ENCODE data around the gene RTN4.
A peak's percentile ranks its signal among the peaks of the same experiment; 100 is the strongest.

The RTN4 gene

DNA sequence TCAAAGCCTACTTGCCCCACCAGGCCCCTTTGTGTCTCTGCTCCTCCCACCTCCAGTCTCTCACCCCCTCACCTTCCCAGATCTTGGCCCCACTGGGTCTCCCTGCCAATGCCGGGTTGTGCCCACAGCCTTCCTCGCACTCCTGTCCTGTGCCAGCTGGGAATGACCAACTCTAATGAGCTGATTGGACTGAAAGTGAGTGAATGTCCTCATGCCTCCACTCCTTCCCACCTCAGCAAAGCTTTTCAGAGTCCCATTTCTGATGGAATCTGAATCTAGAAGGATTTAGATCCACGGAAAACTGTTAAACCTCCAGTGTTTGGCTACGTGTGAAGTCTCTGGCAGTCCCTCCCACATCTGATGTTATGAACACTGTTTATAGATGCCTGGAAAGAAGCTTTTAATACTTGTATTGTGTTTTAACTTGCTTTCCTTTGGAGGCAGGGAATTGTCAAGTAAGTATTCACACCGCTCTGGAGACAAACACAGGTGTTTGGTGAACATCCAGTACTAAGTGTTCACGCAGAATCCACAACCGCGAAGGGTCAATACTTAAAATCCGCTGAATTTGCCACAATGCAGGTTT, 103.9 kb downstream of the RTN4 start:
- TF ChIP-seq, protein P1, sequence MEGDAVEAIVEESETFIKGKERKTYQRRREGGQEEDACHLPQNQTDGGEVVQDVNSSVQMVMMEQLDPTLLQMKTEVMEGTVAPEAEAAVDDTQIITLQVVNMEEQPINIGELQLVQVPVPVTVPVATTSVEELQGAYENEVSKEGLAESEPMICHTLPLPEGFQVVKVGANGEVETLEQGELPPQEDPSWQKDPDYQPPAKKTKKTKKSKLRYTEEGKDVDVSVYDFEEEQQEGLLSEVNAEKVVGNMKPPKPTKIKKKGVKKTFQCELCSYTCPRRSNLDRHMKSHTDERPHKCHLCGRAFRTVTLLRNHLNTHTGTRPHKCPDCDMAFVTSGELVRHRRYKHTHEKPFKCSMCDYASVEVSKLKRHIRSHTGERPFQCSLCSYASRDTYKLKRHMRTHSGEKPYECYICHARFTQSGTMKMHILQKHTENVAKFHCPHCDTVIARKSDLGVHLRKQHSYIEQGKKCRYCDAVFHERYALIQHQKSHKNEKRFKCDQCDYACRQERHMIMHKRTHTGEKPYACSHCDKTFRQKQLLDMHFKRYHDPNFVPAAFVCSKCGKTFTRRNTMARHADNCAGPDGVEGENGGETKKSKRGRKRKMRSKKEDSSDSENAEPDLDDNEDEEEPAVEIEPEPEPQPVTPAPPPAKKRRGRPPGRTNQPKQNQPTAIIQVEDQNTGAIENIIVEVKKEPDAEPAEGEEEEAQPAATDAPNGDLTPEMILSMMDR (IDR thresholded peaks at IDR 0.05; ENCODE audit: control extremely low read depth, extremely low read depth, low read depth, missing control alignments) = no peak
- no peak for DNase-seq (ENCODE audit: extremely low spot score)
- CTCF ChIA-PET = interaction anchor here (0.8 to 1.4 kb wide), 2 partner anchors 10 to 19 kb away, joined by 3 to 8 read pairs; no protein-coding TSS in a partner anchor
- POLR2A ChIA-PET = no interaction called here

DNA sequence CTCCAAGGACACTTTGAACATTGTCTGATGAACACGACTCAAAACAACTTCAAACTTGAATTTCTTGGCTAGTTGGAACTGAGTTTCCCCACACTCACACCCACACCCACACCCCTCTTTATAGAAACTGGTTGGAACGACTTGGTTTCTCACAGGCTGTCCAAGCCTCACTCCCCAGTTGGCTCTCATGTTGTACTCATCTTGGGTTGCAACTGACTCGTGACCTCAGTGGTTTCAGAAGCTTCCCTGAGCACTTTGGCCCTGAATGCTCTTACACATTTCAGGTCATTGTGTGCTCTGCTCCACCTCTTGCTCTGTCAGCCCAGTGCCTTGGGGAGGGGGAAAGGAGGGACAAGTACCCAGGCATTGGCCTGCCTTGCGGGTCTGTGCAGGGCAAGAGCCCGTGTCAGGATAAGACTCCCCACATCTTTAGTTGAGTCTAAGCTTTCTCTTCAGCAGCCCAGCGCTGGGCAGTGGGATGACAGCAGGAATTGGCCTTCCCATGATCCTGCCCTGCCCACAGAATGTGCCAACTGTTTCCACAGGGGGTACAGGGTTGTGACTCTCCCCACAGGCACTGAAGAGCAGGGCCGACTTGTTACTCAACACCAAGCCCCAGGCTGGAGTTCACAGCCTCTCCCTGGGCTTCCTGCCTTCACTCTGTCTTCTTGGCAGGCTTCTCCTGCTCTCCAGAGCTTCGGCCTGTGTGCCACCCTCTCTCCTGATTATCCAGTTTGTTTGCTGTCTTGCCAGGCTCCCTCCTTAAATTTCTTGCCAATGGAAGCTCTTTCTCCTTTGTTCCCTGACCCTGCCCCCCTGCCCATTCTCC, 104.6 kb downstream of the RTN4 start:
- POLR2A ChIA-PET = no interaction called here
- peak; percentile 52 for DNase-seq (ENCODE audit: extremely low spot score)
- CTCF ChIA-PET = interaction anchor here (0.8 to 1.4 kb wide), 2 partner anchors 11 to 20 kb away, joined by 3 to 8 read pairs; no protein-coding TSS in a partner anchor
- TF ChIP-seq, protein P1 (IDR thresholded peaks at IDR 0.05; ENCODE audit: control extremely low read depth, extremely low read depth, low read depth, missing control alignments) = no peak

DNA sequence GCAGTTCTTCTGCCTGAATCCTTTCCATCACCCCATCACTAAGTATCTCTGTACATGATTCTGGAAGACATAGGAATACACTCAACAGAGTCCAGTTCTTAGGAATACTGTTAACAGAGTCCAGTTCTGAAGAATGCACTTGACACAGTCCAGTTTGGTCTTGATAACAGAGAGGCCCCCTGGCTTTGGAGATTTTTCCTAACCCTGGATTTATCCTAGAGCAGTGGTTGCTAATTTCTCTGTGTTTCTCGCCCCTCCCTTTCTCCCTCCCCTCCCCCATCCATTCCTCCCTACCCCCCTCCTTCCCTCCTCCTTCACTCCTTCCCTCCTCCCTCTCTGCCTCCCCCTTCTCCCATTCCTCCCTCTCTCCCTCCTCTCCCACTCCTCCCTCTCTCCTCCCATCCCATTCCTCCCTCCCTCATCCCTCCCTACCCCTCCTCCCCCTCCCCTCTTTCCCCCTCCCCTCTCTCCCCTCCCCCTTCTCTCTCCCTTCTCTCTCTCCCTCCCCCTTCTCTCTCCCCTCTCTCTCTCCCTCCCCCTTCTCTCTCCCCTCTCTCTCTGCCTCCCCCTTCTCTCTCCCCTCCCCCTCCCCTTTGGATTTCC, 105.4 kb downstream of the RTN4 start:
- ChIA-PET POLR2A (no interaction called here), CTCF (no interaction called here)
- TF ChIP-seq, protein P1 (IDR thresholded peaks at IDR 0.05; ENCODE audit: control extremely low read depth, extremely low read depth, low read depth, missing control alignments) = no peak
- DNase-seq (ENCODE audit: extremely low spot score) = no peak

DNA sequence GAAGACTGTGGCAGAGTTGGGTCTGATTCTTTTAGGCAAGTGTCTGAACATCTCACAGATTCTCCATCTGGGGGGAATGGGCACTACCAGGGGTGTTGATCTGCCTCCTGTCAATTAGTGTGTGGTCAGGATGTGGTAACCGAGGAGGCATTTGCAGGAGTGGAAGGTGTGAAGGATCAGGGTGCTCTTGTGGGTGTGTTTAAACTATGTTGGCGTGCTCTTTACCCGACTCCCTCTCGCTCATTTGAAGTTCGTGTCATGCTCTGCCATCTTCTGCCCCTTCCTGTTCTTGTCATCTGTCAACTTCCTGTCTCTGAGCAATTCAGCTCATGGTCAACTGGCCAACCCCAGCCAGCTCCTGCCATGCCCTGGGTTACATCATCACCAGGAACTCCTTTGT, 107.9 kb downstream of the RTN4 start:
- DNase-seq (ENCODE audit: extremely low spot score) = no peak
- CTCF ChIA-PET = interaction anchor here (1.7 kb wide), 1 partner anchor 238 kb away, joined by 3 read pairs; no protein-coding TSS in a partner anchor
- TF ChIP-seq, protein P1 (IDR thresholded peaks at IDR 0.05; ENCODE audit: control extremely low read depth, extremely low read depth, low read depth, missing control alignments) = no peak
- POLR2A ChIA-PET = no interaction called here

DNA sequence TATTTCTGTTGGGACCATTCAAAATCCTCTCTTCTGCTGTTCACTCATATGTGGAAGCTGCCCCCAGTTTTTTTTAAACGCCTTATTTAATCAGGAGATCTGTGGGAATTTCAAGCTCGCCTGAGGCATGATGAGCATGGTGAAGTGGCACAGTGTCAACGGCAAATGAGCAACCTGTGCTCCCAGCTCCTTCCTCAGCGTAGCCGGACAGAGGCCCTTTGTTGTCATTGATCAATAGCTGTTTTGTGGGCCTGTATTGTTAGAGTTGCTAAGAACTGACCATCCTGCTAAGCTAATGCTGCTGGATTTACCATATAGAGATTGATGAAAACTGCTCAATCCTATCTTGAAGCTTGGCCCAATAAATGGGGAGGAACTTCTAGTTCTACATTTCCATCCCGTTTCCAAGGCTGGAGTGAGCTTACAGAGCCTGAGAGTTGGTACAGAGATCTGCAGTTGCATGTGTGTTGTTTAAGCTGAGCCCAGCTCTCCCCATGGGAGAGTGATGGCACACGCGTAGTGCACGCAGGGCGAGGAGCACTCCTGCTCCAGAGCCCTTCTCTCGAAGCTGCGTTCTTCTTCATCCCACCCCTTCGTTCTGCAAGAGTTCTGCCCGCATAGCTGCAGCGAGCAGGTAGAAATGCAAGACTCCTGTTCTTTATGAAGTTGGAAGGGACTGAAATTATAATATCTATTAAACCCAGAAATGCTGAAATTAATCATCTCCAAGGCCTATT, 108.8 kb downstream of the RTN4 start:
- ChIA-PET POLR2A (no interaction called here), CTCF (interaction anchor here (1.7 kb wide), 1 partner anchor 237 kb away, joined by 3 read pairs; no protein-coding TSS in a partner anchor)
- no peak for DNase-seq (ENCODE audit: extremely low spot score)
- TF ChIP-seq, protein P1 (IDR thresholded peaks at IDR 0.05; ENCODE audit: control extremely low read depth, extremely low read depth, low read depth, missing control alignments) = no peak

DNA sequence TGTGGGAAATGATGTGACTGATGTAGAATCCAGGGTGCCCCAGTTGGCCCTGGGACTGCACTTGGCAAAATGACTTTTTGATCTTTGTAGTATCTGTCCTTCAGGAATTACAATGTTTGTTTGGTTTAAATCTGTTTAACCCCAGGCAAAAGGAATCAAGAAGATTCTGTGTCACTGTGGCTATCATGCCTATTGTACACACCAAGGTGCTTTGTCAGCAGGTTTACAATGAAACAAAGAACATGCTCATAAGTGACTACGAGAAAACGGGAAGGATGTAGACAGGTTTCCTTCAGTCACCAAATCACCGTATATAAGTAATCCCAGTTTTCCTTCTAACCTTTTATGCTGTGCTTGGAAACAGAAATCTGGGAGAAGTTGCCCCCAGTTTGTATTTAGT, 109.5 kb downstream of the RTN4 start:
- DNase-seq (ENCODE audit: extremely low spot score) = no peak
- TF ChIP-seq, protein P1 (IDR thresholded peaks at IDR 0.05; ENCODE audit: control extremely low read depth, extremely low read depth, low read depth, missing control alignments) = no peak
- POLR2A ChIA-PET = no interaction called here
- CTCF ChIA-PET = interaction anchor here (1.7 kb wide), 1 partner anchor 236 kb away, joined by 3 read pairs; no protein-coding TSS in a partner anchor
